Activated CD4-positive, alpha-beta T cell treated with anti-CD3 and anti-CD28 coated beads, Interleukin-2, amount 10 ng/mL, durations not matched to agents 24 days and 14 days (primary cell): ENCODE data around the gene PSD4. TPM values are rescaled to one million over a fixed set of nuclear protein-coding genes. Genes with fewer than 3 reads are reported as not detected.

Source experiments
- DNase-seq: peaks from one replicate; pipeline ENCODE4 v3.0.0; 2022
- H3K27ac Mint-ChIP-seq: one replicate; pipeline ENCODE4 v1.8.0; 2022; ENCODE audit warnings: mild to moderate bottlenecking, mixed read lengths
- H3K27me3 Mint-ChIP-seq: one replicate; pipeline ENCODE4 v1.8.0; 2022; ENCODE audit warnings: mixed read lengths
- H3K36me3 Mint-ChIP-seq: one replicate; pipeline ENCODE4 v1.8.0; 2022; ENCODE audit warnings: low read depth, mild to moderate bottlenecking, mixed read lengths
- H3K4me1 Mint-ChIP-seq: one replicate; pipeline ENCODE4 v1.8.0; 2021; ENCODE audit warnings: mixed read lengths
- H3K4me3 Mint-ChIP-seq: one replicate; pipeline ENCODE4 v1.8.0; 2022; ENCODE audit warnings: mild to moderate bottlenecking, moderate library complexity, mixed read lengths
- H3K9me3 Mint-ChIP-seq: one replicate; pipeline ENCODE4 v1.8.0; 2021; ENCODE audit warnings: mixed read lengths
- intact Hi-C: fragments of 100-400 bp; cut with micrococcal nuclease; formaldehyde crosslinking; loops from one replicate; pipeline ENCODE4 v1.15.1; 2023
- total RNA-seq: library from RNA; stranded (reverse); gene quantifications from 2 replicates; pipeline ENCODE4 v1.2.3, GENCODE V29; 2022

PSD4 gene
- total RNA-seq, 1 donor from 2014 or later: 278 TPM

DNA sequence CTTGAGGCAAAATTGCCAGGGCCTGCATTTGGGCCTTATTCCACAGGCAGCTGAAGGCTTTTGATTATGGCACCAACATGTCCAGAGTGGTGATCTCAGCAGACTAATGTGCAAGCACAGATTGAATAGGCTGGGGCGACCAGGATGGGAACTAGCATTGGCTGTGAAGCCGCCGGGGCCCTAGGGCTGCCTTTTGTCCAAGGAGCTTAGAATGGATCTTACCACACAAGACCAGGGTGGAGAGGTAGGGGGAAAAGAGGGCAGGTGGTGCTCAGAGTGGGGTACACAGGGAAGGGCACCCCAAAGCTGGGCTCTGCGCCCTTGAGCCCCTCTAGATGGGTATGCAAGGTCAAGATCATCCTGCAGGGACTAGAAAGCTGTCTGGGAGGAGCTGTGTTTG, 23.1 kb downstream of the PSD4 start:
- peaks cover 41% of the 10 kb centered on the region for H3K4me1 Mint-ChIP-seq
- H3K36me3 Mint-ChIP-seq: peaks cover 80% of the 10 kb centered on the region
- intact Hi-C loops: loop anchor here (5.0 kb wide), 1 partner anchor 35 kb away; no protein-coding TSS in a partner anchor
- H3K4me3 Mint-ChIP-seq: no peak overlapping the region
- H3K27ac Mint-ChIP-seq: peak overlapping the region; percentile 74
- no peaks in the 10 kb centered on the region for H3K27me3 Mint-ChIP-seq
- no peak for DNase-seq
- H3K9me3 Mint-ChIP-seq: no peaks in the 10 kb centered on the region

DNA sequence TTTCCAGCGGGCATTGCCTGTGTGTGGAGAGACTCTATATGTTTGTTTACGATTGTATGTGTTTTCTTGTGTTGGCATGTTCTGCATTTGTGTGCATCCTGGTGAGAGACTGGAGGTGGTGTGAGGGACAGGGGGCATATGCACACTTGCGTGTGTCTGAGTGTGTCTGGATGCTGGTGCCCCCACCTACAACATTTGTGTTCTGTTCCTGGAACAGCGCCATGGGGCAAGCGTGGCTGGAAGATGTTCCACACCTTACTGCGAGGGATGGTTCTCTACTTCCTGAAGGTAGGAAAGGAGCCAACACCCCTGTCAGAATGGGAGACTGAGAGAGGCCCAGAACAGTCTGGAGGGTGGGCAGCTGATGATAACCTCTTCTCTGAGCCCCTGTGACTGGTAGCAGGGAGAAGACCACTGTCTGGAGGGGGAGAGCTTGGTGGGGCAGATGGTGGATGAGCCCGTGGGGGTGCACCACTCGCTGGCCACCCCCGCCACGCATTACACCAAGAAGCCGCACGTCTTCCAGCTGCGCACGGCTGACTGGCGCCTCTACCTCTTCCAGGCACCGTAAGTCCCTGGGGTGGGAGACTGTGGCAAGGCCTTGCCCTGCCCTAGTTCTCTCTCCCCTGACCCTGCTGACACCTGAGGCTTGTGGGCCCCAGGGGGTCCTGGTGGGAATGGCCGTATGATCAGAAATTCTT, 23.7 kb downstream of the PSD4 start:
- Mint-ChIP-seq H3K9me3 (no peaks in the 10 kb centered on the region), H3K4me1 (peaks cover 40% of the 10 kb centered on the region), H3K27ac (peak overlapping the region; percentile 74), H3K27me3 (no peaks in the 10 kb centered on the region), H3K36me3 (peaks cover 79% of the 10 kb centered on the region), H3K4me3 (no peak overlapping the region)
- intact Hi-C loops: loop anchor here (2.0 to 5.0 kb wide), 3 partner anchors 17 to 113 kb away; no protein-coding TSS in a partner anchor
- no peak for DNase-seq

DNA sequence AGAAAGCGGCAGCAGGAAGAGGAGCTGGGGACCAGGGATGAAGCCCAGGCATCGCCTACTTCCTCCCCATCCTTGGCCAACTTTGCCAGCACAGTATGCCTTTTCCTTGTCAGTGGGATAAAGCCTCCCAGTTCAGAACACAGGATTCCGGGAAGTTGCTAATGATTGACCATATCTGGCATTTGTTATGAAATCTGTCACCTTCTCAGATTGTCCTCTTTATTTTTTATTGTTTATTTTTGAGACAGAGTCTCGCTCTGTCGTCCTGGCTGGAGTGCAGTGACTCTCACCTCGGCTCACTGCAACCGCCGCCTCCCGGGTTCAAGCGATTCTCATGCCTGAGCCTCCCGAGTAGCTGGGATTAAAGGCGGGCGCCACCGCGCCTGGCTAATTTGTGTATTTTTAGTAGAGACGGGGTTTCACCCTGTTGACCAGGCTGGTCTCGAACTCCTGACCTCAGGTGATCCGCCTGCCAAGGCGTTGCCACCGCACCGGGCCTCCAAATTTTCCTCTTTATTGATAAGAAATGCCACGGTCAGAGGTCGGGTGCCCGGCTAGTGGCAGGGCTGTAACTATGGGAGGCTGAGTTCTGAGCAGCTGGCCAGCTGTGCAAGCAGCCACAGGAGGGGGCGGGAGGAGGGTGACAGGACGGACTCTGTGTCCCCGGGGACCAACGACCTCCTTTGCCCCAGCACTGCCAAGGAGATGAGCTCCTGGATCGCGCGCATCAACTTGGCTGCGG, 24.4 kb downstream of the PSD4 start:
- Mint-ChIP-seq H3K36me3 (peaks cover 79% of the 10 kb centered on the region), H3K9me3 (no peaks in the 10 kb centered on the region)

DNA sequence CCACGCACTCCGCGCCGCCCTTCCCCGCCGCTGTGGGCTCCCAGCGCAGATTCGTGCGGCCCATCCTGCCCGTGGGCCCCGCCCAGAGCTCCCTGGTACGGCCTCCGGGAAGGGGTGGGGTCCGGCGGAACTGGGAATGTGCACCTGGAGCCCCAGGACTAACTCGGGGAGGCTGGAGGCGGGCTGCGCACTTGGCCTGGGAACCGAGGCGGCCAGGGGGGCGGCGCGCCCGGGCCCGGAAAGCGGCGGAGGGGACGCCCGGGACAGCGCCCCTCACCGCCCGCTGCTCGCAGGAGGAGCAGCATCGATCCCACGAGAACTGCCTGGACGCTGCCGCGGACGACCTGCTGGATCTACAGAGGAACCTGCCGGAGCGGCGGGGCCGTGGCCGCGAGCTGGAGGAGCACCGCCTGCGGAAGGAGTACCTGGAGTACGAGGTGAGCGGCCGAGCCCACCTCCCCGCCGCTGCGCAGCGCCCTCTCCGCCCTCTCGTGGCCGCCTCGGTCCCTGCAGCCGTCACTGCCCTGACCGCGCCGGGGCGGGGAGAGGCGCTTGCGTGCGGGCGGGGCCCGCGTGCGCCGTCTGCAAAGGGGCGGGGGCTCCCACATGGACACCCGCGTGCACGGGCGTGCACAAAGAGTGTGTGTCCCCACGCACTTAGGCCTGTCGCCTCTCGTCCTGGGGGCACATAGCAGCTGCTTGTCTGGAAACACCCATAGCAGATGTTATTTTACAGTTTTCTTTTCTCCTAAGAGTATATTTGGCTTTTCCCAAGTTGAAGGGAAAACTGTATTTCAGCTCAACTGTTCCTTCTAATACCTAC, 25.2 kb downstream of the PSD4 start:
- H3K4me3 Mint-ChIP-seq: no peak overlapping the region
- no peaks in the 10 kb centered on the region for H3K27me3 Mint-ChIP-seq
- intact Hi-C loops: loop anchor here (1.0 to 5.0 kb wide), 4 partner anchors 18 to 114 kb away; no protein-coding TSS in a partner anchor
- peaks cover 76% of the 10 kb centered on the region for H3K36me3 Mint-ChIP-seq
- H3K4me1 Mint-ChIP-seq: peaks cover 38% of the 10 kb centered on the region
- peak; percentile 94 for DNase-seq
- peak overlapping the region; percentile 82 for H3K27ac Mint-ChIP-seq
- no peaks in the 10 kb centered on the region for H3K9me3 Mint-ChIP-seq

More for the DNA sequence above, 24.4 kb downstream of the PSD4 start:
- Mint-ChIP-seq H3K4me1 (peaks cover 40% of the 10 kb centered on the region), H3K27ac (no peak overlapping the region), H3K4me3 (no peak overlapping the region), H3K27me3 (no peaks in the 10 kb centered on the region)
- no peak for DNase-seq
- intact Hi-C loops: loop anchor here (2.0 to 5.0 kb wide), 3 partner anchors 17 to 113 kb away; no protein-coding TSS in a partner anchor

DNA sequence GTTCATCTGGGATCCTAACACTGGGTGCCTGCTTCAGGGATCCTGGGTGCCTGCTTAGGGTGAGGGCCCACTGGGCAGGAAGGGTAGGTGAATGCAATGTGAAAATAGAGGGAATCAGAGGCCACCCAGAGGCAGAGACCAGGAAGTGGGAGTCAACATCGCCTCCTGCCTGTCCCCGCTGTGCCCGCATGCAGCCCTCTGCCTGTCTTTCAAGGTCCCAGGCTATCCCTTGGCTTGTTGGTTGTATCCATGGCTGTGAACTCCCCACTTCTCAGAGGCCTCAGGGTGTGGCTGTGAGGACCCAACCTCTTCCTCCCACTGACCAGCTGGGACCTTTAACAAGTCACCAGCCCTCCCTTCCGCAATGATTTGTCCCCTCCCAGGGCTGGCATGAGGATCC, 26.5 kb downstream of the PSD4 start:
- Mint-ChIP-seq H3K4me1 (peaks cover 37% of the 10 kb centered on the region), H3K27ac (peak overlapping the region; percentile 82), H3K4me3 (no peak overlapping the region), H3K27me3 (no peaks in the 10 kb centered on the region), H3K36me3 (peaks cover 65% of the 10 kb centered on the region), H3K9me3 (no peaks in the 10 kb centered on the region)
- DNase-seq: no peak
- intact Hi-C loops: no loop called here

DNA sequence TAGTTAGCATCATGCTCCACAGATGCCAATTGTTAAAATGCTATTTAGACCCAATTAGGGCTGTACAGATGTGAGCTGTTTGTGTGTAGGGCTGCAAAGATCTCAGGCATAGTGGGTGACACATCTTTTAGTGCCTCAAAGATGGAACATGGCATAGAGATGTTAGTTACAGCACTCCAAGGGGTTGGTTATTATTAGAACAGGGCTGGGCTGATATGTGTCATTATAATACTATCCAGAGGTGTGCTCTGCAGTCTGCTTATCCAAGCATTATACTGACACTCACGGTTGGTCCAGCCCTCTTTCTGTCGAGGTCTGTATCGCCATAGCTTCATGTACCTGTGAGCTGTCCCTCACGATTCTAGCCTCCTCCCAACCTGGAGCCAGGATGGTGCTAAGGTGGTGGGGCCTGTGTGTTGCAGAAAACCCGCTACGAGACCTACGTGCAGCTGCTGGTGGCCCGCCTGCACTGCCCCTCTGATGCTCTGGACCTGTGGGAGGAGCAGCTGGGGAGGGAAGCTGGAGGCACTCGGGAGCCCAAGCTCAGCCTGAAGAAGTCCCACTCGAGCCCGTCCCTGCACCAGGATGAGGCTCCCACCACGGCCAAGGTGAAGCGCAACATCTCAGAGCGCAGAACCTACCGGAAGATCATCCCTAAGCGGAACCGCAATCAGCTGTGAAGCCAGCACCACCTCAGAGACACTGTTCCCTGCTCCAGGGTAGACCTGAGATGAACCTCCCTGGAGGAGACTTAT, 27.1 kb downstream of the PSD4 start:
- Mint-ChIP-seq H3K4me3 (no peak overlapping the region), H3K27me3 (no peaks in the 10 kb centered on the region), H3K36me3 (peaks cover 58% of the 10 kb centered on the region), H3K4me1 (peaks cover 31% of the 10 kb centered on the region), H3K27ac (peak overlapping the region; percentile 19), H3K9me3 (no peaks in the 10 kb centered on the region)
- no peak for DNase-seq
- intact Hi-C loops: no loop called here

DNA sequence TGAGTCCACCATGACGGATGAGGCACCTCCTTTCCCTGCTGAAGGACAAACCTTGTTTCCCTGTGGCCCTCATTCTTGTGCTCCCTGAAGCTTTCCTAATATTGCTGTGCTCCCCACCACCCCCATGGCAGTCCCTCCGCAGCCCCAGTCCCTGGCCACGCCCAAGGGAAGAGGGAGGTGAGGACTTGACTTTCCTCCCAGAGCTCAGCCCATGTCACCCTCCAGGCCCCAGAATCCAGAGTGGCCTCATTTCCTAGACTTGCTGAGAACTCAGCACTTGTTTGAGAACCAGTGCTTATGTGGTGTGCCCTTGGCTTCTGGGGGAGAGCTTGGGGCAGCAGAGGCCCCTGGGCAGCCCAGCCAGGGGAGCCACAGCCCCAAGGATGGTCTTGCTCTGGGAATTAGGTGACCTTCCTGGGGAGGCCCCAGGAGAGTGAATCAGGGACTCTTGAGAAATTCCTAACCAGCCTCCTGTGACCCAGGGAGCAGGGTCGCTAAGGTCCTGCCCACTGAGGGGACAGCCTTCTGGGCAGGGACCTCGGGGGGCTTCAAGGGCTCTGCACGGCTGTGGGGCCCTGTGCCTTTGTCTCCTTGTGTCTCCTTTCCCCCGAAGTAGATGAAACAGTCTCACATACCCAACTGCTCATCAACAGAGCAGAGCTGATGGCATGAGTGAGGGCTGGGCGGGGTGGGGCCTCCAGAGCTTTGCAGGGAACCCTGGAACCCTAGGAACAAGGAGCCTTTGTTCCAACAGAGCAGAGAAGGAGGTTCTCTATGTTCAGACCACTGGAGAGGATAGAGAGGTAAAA, 27.9 kb downstream of the PSD4 start:
- Mint-ChIP-seq H3K36me3 (peaks cover 51% of the 10 kb centered on the region), H3K4me3 (no peak overlapping the region), H3K9me3 (no peaks in the 10 kb centered on the region), H3K4me1 (peaks cover 23% of the 10 kb centered on the region), H3K27me3 (no peaks in the 10 kb centered on the region), H3K27ac (no peak overlapping the region)
- DNase-seq: no peak
- intact Hi-C loops: no loop called here

DNA sequence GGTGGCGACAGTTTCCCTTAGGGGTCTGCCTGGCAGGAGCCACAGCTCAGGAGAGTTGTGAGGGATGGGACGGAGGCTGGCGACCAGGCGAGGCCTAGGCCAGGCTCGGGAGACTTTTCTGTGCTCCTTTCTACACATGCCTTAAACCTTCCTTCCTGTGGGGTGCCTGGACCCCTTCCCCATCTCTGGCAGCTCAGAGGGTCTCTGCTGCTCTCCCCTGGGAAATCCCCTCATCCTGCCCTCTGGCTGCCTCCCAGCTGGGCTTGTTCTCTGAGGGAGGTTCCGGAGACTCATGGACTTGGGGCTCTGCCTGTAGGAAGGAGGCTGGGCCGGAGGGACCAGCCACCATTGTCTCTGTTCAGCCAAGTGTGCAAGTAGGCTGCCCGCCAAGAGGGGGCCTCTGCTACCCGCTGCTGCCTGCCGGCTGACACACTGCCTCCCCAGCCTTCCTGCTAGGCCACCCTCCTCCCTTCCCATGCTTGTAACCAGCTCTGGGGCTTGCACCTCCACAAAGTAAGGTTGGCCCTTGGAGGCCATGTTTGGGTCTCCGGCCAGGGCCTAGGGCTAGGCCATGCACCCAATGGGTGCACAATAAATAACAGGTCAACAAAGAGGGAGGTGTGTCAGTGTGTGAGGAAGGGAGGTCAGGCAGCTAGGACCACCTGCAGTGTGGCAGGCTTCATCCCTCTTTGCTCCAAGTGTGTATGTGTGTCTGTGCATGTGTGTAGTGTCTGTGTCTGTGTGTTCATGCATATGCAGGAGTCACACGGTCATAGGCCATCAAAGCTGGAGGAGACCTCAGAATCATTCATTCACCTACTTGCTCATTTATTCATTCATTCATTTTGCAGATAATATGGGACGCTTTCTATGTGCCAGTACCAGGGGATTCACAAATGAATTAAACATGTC, 28.8 kb downstream of the PSD4 start:
- intact Hi-C loops: no loop called here

DNA sequence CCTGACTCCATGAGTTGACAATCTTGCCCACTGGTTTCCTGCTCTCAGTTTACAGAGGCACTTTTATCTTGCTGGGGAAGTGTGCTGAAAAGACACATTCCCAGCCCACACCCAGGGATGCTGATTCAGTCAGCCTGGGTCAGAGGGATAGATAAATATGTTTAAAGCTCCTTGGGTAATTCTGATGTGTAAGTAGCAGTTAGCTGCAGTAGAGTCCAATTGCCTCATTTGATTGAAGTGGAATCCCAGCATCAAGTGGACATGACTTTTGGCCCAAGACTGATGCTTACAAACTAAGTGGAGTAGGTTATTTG, 29.4 kb downstream of the PSD4 start:
- no peak for DNase-seq
- Mint-ChIP-seq H3K27me3 (no peaks in the 10 kb centered on the region), H3K4me3 (no peak overlapping the region), H3K36me3 (peaks cover 38% of the 10 kb centered on the region), H3K27ac (peak overlapping the region; percentile 44), H3K4me1 (peaks cover 15% of the 10 kb centered on the region), H3K9me3 (no peaks in the 10 kb centered on the region)
- intact Hi-C loops: no loop called here

More for the DNA sequence above, 28.8 kb downstream of the PSD4 start:
- Mint-ChIP-seq H3K9me3 (no peaks in the 10 kb centered on the region), H3K4me1 (peaks cover 15% of the 10 kb centered on the region), H3K27me3 (no peaks in the 10 kb centered on the region), H3K4me3 (no peak overlapping the region), H3K27ac (peak overlapping the region; percentile 48), H3K36me3 (peaks cover 43% of the 10 kb centered on the region)
- DNase-seq: no peak

DNA sequence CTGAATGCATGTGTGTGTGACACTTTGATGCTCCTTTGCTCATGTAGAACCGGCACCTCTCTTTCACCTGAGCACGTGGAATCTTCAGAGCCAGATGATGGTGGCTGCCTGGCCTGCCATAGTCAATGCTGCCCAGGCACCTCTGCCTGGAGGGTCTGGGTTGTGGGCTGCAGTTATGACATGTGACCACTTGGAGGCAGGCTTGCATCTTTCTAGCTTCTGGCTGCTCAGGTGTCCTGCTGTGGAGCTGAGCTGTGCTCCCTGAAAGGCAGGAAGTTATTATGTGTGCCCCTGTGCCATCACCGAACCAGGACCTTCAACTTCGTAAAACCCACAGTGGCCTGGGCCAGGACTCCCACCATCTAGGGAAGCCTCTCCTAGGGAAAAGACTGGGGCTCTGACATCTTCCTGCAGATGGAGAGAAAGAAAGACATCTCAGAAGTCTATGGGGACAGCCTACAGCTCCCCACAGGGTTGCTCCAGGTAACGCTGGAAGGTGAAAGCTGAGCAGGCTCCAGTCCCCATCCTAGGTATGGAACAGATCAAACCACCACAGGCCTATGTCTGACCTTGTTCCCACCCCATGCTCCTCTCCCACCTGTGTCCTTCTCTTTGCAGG, 30.2 kb downstream of the PSD4 start:
- peaks cover 38% of the 10 kb centered on the region for H3K36me3 Mint-ChIP-seq
- H3K27me3 Mint-ChIP-seq: no peaks in the 10 kb centered on the region
- H3K9me3 Mint-ChIP-seq: no peaks in the 10 kb centered on the region
- intact Hi-C loops: loop anchor here (2.0 kb wide), 1 partner anchor 167 kb away; no protein-coding TSS in a partner anchor
- H3K4me1 Mint-ChIP-seq: peaks cover 17% of the 10 kb centered on the region
- no peak overlapping the region for H3K4me3 Mint-ChIP-seq
- peak; percentile 92 for DNase-seq
- H3K27ac Mint-ChIP-seq: peak overlapping the region; percentile 76

DNA sequence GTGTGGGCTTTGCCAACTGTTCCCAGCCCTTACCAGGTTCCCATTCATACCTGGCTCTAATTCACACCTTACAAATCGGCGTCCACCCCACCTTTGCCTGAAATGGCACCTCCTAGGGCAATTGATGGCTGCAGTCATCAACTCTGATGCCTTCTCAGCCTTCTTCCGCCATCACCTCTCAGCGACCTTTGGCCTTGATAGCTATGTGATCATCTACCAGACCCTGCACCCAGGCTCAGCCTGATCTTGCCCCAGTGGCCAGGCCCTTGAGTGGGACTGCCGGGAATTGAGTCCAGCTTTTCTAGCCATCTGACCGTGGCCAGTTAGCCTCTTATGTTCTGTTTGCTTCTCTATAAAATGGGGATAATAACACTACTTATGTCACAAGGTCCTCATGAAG, 32.5 kb downstream of the PSD4 start:
- peak overlapping the region; percentile 11 for H3K27ac Mint-ChIP-seq
- no peaks in the 10 kb centered on the region for H3K27me3 Mint-ChIP-seq
- no peaks in the 10 kb centered on the region for H3K9me3 Mint-ChIP-seq
- intact Hi-C loops: no loop called here
- peaks cover 17% of the 10 kb centered on the region for H3K36me3 Mint-ChIP-seq
- no peak for DNase-seq
- H3K4me1 Mint-ChIP-seq: peaks cover 15% of the 10 kb centered on the region
- no peak overlapping the region for H3K4me3 Mint-ChIP-seq
